Hepatic stellate cell (primary cell): Measurements from ENCODE around the gene MEIKIN.

Source experiments
- DNase-seq: peaks from one replicate; pipeline ENCODE4 v3.0.0; 2011; ENCODE audit warnings: low spot score

The MEIKIN gene

GRCh38 chr5:131769961-131770360 lies 175.5 kb downstream of the MEIKIN start:
- DNase-seq = no peak

GRCh38 chr5:131769336-131769735 lies 176.1 kb downstream of the MEIKIN start:
- DNase-seq = no peak

GRCh38 chr5:131767891-131768290 lies 177.6 kb downstream of the MEIKIN start:
- no peak for DNase-seq

GRCh38 chr5:131766689-131767088 lies 178.8 kb downstream of the MEIKIN start:
- no peak for DNase-seq

- no peak for DNase-seq
Observed at GRCh38 chr5:131765261-131765660, 180.2 kb downstream of the MEIKIN start.

- DNase-seq = no peak
Observed at GRCh38 chr5:131763968-131764367, 181.5 kb downstream of the MEIKIN start.

GRCh38 chr5:131760793-131761192 lies 184.7 kb downstream of the MEIKIN start:
- no peak for DNase-seq

GRCh38 chr5:131759704-131760103 lies 185.8 kb downstream of the MEIKIN start:
- no peak for DNase-seq

- DNase-seq = no peak
Observed at GRCh38 chr5:131758520-131758900, 187.0 kb downstream of the MEIKIN start.

GRCh38 chr5:131757830-131758519 lies 187.5 kb downstream of the MEIKIN start:
- DNase-seq = no peak
